Vagina (tissue), 2 donors: ENCODE measurements around the gene PAPLN.

Experiments used
- CTCF ChIP-seq, 3 experiments: fragments of 450-650 bp in 2 of 3; fragments of 200-600 bp in 1 of 3; sonication (generic) in 1 of 3; IDR thresholded peaks; one replicate each; pipeline ENCODE4 v1.5.1; 2017 to 2019; ENCODE audit warnings: antibody characterized with exemption in 3 of 3, mild to moderate bottlenecking in 2 of 3, moderate library complexity in 2 of 3
- POLR2A ChIP-seq, 2 donors: fragments of 450-650 bp; IDR thresholded peaks; one replicate each; pipeline ENCODE4 v1.6.1; 2017; ENCODE audit warnings: antibody characterized with exemption in 2 of 2, mild to moderate bottlenecking in 2 of 2, moderate library complexity in 2 of 2
- POLR2AphosphoS5 ChIP-seq, 2 donors: sonication (generic); formaldehyde crosslinking; IDR thresholded peaks; one replicate each; pipeline ENCODE4 v1.9.0; 2017; ENCODE audit warnings: antibody characterized with exemption in 2 of 2, mild to moderate bottlenecking in 2 of 2, low read depth in 1 of 2; ENCODE audit not compliant: insufficient read depth in 1 of 2

- no peak for TF ChIP-seq CTCF (IDR thresholded peaks at IDR 0.05)
- TF ChIP-seq POLR2AphosphoS5 (IDR thresholded peaks at IDR 0.05; ENCODE audit: insufficient read depth in 1 of 2, low read depth in 1 of 2), result no peak
- no peak for TF ChIP-seq POLR2A (IDR thresholded peaks at IDR 0.05)
Measured at GRCh38 chr14:73207615-73208014, 29.7 kb upstream of the PAPLN start.
